Stimulated activated CD8-positive, alpha-beta memory T cell treated with anti-CD3 and anti-CD28 coated beads, Interleukin-7, amount 100 ng/mL, for 48 hours (primary cell): ENCODE data around the gene TEX12.

Experiments
- DNase-seq, 2 donors: peaks; one replicate each; pipeline ENCODE4 v3.0.0-alpha.2; 2020; ENCODE audit warnings: low read depth in 1 of 2; ENCODE audit errors: extremely low read depth in 1 of 2

The TEX12 gene

DNA sequence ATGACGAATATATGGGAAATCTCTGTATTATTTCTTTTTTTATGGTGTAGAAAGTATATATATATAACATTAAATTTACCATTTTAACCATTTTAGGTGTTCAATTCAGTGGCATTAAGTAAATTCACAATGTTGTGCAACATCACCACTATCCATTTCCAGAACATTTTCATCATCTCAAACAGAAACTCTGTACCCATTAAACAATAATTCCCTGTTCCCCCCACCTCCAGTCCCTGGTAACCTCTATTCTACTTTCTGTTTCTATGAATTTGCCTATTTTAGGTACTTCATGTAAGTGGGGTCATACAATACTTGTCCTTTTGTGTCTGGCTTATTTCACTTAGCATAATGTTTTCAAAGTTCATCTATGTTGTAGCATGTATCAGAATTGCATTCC is 43.7 kb downstream of the TEX12 start:
- DNase-seq, result no peak

GRCh38 chr11:112211536-112211935 is 44.4 kb downstream of the TEX12 start:
- no peak for DNase-seq

DNA sequence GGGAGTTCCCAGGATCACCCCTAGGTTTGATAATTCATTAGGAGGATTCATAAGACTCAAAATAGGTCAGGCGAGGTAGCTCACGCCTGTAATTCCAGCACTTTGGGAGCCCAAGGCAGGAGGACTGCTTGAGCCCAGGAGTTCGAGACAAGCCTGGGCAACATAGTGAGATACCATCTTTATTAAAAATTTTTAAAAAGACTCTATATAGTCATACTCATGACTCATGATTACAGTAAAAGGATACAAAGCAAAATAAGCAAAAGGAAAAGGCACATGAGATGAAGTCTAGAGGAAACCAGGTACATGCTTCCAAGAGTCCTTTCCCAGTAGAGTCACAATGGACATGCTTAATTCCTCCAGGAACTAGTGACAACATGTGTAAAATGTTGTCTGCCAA is 45.1 kb downstream of the TEX12 start:
- DNase-seq, result no peak

GRCh38 chr11:112212710-112213109 is 45.5 kb downstream of the TEX12 start:
- DNase-seq, result no peak

DNA sequence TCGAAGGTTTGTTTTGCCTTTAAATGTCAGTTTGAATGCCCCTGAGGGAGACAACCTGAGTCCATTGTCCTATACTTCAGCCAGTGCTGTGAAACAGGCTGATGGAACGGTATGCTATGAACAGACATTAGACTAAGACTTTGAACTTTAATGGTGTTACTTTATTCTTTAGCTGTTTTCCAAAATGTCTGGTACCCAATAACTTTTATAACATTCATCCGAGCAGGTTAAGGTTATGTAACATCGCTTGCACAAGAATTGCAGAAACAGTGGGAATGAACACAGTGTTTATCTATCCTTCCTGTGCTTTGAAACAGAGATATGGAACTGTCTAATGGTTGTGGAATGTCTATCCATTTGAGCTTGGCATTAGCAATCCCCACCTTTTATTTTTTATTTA is 46.6 kb downstream of the TEX12 start:
- no peak for DNase-seq

DNA sequence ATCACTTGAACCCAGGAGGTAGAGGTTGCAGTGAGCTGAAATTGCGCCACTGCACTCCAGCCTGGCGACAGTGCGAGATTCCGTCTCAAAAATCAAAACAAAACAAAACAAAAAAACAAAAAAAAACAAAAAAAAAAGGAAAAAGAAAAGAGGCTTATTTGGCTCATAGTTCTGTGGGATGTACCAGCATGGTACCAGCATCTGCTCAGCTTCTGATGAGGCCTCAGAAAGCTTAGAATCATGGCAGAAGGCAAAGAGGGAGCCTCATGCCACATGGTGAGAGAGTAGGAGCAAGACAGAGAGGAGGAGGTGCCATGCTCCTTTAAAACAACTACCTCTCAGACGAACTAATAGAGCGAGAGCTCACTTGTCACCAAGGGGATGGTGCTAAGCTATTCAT is 48.4 kb downstream of the TEX12 start:
- no peak for DNase-seq

DNA sequence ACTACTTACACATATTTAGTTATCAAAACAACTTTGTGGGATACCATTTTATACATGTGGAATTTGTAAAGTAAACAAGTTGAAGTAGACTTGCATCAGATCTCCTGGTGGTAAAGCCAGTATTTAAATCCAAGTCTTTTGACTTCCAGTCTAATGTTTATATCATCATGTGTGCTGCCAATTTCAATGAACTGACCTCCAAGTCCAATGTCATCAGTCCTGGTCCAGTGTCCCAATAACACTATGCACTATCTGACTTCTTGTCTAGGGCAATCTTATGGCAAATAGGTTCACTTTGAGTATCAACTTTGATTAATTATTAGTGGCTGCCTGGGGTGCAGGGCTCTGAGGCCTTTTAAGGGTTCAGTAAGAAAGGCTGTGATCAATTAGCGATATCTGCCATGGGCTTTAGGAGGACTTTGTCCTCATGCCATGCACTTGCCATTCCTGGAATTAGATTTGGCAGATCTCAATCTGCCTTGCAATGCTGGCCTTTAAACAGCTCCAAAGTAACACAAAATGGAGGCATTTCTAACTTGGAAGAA is 49.5 kb downstream of the TEX12 start:
- DNase-seq, result no peak

GRCh38 chr11:112219476-112220232 is 52.5 kb downstream of the TEX12 start:
- DNase-seq, result no peak

DNA sequence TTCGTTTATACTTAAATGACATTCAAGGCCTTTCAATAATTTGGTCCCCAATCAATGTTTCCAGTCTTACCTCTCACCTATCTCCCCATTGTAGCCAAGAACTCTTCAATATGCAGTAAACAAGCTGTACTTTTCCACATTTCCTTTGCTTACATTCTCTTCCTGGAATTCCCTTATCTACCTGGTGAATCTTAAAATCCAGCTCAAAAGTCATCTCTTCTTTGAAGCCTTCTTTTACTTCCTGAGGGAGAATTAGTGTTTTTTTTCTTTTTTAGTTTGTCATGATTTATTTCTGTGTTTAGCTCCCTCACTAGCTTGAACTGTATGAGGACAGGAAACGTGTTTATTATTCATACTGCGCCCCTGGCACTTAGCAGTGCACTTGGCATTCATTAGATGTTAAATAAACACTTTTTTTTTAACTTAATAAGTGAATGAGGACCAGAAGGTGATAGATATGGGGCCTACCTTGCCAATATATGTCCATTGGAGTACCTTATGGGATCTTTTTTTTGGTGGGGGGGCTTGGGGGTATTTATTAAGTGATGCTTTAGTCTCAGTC is 54.2 kb downstream of the TEX12 start:
- DNase-seq, result no peak
